GM19452 (cell line): ENCODE measurements around the gene CLCC1.
"Not testable (repeated sequence)": the region's sequence is repeated elsewhere in the genome, so short reads cannot be mapped to it uniquely, and the experiment has no call there.

Experiments used
- ATAC-seq: cut with Tn5 transposase; IDR thresholded peaks from one replicate; pipeline ENCODE4 v1.9.1; 2021; ENCODE audit not compliant: unreplicated experiment

Gene CLCC1, protein sequence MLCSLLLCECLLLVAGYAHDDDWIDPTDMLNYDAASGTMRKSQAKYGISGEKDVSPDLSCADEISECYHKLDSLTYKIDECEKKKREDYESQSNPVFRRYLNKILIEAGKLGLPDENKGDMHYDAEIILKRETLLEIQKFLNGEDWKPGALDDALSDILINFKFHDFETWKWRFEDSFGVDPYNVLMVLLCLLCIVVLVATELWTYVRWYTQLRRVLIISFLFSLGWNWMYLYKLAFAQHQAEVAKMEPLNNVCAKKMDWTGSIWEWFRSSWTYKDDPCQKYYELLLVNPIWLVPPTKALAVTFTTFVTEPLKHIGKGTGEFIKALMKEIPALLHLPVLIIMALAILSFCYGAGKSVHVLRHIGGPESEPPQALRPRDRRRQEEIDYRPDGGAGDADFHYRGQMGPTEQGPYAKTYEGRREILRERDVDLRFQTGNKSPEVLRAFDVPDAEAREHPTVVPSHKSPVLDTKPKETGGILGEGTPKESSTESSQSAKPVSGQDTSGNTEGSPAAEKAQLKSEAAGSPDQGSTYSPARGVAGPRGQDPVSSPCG

DNA sequence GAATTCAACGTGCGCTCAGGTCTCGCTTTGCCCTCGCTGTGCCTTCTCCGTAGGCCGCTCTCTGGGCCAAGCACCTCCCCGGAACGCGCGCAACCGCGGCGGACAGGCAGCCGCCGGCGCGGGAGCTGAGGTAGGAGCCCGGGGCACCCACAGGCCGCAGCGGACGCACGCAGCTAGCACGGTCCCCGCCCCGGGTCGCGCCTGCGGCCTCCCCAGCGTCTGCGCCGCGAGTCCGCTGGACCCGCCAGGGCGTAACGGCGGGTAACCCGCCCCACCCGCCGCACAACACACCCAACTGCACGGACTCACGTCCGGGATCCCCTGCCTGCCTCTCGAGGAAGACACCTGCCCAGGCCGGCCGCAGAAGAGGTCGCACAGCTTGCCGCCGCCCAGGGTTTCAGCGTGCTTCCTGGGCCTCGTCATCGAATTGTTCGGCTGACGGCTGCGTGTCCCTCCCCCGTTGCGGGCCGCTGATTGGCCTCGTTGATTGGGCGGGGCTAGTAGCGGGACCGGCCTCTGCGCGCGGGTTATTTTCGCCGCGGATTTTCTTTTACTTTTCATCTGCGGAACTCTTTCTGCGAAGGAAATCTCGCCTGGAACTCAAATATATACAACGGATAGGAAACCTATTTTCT lies at the start of gene CLCC1:
CLCC1 (minus strand) TSS at position 433 of the 635 bp plus-strand sequence. CDS start 13,047 bp downstream, outside the sequence.
- peak; percentile 92 for ATAC-seq

DNA sequence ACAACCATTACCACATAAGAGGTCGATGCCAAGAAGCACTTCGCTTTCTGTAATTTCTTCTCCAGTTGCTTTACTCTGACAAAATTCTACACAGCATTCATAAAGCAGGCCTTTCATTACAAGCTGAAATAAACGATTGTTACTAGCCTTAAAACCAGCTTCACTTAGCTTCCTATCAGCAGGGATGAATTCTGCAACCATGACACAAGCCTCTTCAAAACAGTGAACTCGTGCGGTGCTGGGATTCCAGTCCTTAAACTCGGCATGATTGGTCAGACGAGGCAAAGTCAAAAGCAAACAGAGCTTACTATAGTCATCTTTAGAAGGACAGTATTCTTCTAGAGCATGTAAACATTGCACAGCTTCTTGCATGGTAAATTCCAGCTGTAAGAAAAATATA lies 48.1 kb upstream of the CLCC1 start:
- ATAC-seq = no peak

DNA sequence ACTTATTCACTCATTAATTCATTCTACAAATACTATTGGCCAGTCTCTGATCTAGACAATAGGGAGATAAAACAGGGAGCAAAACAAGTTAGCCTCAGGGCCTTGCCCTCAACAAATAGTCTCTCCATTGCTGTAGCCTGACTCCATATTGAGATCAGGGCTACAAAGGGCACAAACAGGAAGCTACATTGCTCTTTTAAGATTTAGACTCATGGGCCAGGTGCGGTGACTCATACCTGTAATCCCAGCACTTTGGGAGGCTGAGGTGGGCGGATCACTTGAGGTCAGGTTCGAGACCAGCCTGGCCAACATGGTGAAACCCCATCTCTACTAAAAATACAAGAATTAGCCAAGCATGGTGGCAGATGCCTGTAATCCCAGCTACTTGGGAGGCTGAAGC lies 33.3 kb upstream of the CLCC1 start:
- not testable (repeated sequence) for ATAC-seq

DNA sequence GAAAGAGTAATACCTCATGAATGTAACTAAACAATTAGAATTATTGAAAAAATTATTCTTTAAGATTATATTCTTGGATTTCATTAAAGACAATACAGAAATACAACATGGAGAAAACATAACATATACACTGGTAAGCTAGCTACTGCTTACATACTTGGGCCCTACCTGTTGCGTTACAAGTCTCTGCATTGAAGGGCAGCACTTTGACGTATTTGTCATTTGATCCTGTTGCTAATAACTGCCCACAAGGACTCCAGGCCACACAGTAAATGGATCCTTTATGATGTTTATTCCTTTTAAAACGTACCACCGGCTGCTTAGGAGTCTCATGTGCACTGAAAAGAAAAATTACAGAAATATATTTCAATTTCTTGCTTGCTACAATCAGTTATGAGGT lies 19.8 kb upstream of the CLCC1 start:
- no peak for ATAC-seq

GRCh38 chr1:108976658-108977057 lies 13.4 kb upstream of the CLCC1 start:
- ATAC-seq = no peak

- ATAC-seq = no peak
Measured at GRCh38 chr1:108972951-108973350, 9.7 kb upstream of the CLCC1 start.

DNA sequence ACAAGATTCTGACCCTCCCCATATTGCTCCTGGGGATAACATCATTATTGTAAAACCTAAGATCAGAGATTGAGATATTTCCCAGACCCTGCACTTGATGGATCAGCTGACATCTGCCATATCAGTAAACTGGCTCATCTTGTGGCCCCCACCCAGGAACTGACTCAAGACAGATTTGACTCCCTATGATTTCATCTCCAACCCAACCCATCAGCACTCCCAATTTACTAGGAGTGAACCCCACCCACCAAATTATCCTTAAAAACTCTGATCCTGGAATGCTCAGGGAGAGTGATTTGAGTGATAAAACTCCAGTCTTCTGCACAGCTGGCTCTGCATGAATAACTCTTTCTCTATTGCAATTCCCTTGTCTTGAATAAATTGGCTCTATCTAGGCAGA lies 6.1 kb upstream of the CLCC1 start:
- no peak for ATAC-seq

DNA sequence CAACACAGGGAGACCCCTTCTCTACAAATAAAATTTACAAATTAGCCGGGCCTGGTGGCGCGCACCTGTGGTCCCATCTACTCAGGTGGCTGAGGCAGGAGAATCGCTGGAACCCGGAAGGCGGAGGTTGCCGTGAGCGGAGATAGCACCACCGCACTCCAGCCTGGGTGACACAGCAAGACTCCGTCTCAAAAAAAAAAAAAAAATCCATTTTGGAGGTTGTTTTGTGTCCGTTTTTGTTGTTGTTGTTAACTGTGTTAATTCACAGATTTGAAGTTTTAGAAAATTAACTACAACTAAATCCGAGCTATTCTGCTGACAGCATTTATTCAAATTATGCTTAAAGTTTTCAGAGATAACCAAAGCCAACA lies 618 bp downstream of the CLCC1 start:
- no peak for ATAC-seq

GRCh38 chr1:108961752-108962486 lies 1.4 kb downstream of the CLCC1 start:
- no peak for ATAC-seq

DNA sequence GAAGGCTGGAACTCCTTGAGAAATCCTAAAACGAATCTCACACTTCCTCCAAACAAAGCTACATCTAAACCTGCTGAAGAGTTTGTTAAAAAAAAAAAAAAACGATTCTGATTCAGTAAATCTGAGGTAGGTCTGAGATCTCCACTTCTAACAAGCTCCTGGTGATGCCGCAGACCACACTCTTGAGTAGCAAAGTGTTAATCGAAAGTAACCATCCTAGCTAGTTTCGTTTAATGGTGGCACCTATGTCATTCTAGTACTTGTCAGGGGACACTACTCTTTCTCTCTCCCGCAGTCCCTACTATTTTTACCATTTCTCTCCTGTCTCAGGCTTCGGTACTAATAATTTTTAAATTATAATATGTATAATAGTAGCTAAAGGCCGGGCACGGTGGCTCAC lies 2.1 kb downstream of the CLCC1 start:
- no peak for ATAC-seq

GRCh38 chr1:108960719-108961118 lies 2.6 kb downstream of the CLCC1 start:
- ATAC-seq = no peak

GRCh38 chr1:108957888-108958287 lies 5.4 kb downstream of the CLCC1 start:
- ATAC-seq = no peak

GRCh38 chr1:108955881-108956280 lies 7.4 kb downstream of the CLCC1 start:
- ATAC-seq = no peak

DNA sequence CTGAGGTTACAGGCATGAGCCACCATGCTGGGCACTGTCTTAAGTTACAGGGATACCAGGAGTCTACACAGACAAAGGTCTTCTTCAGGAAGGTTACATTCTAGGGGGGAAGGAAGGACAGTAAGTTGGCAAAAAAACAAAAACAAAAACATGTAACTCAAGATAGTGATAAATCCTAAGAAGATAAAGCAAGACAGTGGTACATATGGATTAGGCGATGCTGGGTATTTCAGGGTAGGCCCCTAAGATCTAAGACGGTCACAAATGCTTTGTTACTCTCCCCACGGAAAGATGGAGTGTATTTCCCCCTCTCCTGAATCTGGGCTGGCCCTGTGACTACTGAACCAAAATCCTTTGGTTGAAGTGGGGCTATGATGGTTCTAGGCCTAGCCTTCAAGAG lies 8.2 kb downstream of the CLCC1 start:
- ATAC-seq = no peak

DNA sequence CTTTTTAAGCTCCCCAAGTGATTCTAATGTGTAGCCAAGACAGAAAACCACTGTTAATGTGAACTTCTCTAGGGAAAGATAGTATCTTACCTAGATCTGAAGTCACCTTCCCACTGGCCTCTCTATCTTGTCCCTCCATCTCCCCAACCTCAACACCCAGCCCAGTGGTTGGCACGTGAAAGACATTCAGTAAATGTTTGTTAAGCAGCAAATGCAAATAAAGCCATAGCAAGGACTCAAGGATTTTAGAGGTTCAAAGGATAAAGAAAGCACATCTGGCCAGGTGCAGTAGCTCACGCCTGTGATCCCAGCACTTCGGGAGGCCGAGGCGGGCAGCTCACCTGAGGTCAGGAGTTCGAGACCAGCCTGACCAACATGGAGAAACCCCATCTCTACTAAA lies 9.8 kb downstream of the CLCC1 start:
- no peak for ATAC-seq

- no peak for ATAC-seq
Measured at GRCh38 chr1:108951242-108951641, 12.0 kb downstream of the CLCC1 start.

- no peak for ATAC-seq
Measured at GRCh38 chr1:108949044-108949443, 14.2 kb downstream of the CLCC1 start.

DNA sequence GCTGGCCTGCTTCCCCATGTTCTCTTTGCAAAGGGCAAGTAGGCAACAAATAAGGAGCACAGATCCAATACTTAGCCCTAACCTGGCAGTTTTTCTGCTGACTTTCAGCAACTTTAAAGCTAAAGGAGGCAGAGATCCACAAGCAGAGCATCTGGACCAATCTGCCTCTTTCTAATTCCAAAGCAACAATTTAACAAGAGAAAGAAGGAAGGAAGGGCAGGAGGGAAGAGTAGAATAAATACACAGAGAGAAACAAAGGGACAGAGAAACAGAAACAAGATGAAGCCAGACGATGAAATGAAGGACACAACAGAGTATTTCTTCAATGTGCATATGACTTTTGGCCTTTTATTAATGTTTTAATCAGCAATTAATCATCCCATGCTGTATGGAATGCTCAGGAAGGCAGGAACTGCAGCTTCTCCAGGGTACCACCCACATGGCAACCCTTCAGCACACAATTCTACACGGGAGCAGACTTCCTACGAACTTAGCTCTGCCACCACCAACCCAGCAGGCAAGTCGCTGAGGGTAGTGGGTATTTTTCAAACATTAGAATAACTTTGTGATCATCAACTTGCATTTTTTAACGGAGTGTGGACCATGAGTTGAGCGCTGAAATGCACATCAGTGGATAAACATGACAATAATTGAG lies 15.3 kb downstream of the CLCC1 start:
- no peak for ATAC-seq

DNA sequence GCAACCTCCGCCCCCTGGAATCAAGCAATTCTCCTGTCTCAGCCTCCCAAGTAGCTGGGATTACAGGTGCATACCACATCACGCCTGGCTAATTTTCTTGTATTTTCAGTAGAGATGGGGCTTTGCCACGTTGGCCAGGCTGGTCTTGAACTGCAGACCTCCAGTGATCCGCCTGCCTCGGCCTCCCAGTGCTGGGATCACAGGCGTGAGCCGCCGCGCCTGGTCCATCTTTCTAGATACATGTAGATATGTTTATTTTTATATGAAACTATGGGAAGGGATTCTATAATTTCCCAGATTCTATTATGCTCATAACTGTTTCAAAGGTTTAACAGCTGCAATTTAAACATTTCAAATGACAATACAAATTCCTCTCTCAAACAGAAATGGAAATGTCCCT lies 27.1 kb downstream of the CLCC1 start:
- ATAC-seq = no peak

DNA sequence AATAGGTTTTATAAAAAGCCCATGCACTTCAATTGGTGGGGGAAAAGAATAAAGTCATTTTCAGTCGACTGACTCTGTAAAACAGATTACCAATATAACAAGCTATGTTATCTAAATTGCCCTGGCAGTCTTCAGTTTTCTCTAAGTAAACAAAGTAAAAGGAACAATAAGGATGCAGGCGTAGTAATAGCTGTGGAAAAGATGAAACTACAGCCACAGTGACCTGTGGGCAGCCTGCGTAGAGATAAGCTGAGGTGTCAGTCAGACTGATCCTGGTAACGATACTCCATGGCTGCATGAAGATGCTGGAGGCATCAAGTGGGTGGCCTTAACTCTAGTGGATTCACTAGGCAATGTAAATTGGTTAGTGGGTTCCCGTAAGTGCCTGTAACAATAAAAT lies 29.3 kb downstream of the CLCC1 start:
- ATAC-seq = no peak

- ATAC-seq = not testable (repeated sequence)
Measured at GRCh38 chr1:108927565-108927964, 35.7 kb downstream of the CLCC1 start.
